Measurements from ENCODE around the gene PRR14.
"Not testable (repeated sequence)": the region's sequence is repeated elsewhere in the genome, so short reads cannot be mapped to it uniquely, and the experiment has no call there.

DNA sequence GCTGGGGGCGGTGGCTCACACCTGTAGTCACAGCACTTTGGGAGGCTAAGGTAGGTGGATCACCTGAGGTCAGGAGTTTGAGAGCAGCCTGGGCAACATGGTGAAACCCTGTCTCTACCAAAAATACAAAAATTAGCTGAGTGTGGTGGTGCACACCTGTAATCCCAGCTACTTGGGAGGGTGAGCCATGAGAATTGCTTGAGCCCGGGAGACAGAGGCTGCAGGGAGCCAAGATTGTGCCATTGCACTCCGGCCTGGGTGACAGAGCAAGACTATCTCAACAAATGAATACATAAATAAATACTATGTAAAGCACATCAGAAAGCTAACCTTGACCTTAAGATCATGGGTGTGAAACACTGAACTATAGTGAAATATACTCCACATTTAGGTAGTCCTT lies 45.9 kb downstream of the PRR14 start:
- TF ChIP-seq, protein P1, sequence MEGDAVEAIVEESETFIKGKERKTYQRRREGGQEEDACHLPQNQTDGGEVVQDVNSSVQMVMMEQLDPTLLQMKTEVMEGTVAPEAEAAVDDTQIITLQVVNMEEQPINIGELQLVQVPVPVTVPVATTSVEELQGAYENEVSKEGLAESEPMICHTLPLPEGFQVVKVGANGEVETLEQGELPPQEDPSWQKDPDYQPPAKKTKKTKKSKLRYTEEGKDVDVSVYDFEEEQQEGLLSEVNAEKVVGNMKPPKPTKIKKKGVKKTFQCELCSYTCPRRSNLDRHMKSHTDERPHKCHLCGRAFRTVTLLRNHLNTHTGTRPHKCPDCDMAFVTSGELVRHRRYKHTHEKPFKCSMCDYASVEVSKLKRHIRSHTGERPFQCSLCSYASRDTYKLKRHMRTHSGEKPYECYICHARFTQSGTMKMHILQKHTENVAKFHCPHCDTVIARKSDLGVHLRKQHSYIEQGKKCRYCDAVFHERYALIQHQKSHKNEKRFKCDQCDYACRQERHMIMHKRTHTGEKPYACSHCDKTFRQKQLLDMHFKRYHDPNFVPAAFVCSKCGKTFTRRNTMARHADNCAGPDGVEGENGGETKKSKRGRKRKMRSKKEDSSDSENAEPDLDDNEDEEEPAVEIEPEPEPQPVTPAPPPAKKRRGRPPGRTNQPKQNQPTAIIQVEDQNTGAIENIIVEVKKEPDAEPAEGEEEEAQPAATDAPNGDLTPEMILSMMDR (IDR thresholded peaks at IDR 0.05): not testable (repeated sequence)
- TF ChIP-seq POLR2A (IDR thresholded peaks at IDR 0.05): not testable (repeated sequence)

All from gastroesophageal sphincter (tissue), 3 donors.